Nephron progenitor cell (in vitro differentiated cells): ENCODE measurements around the gene GAD2.

Source experiments
- DNase-seq: peaks from one replicate; pipeline ENCODE4 v3.0.0; 2021
- H3K27ac Mint-ChIP-seq: 2 replicates; pipeline ENCODE4 v1.8.0; 2021; ENCODE audit warnings: mild to moderate bottlenecking, moderate library complexity, mixed read lengths
- H3K27me3 Mint-ChIP-seq: 2 replicates; pipeline ENCODE4 v1.8.0; 2021; ENCODE audit warnings: mild to moderate bottlenecking, low read depth, mixed read lengths; ENCODE audit not compliant: poor library complexity
- H3K36me3 Mint-ChIP-seq: 2 replicates; pipeline ENCODE4 v1.8.0; 2021; ENCODE audit warnings: low read depth, mixed read lengths
- H3K4me1 Mint-ChIP-seq: 2 replicates; pipeline ENCODE4 v1.8.0; 2021; ENCODE audit warnings: mixed read lengths
- H3K4me3 Mint-ChIP-seq: 2 replicates; pipeline ENCODE4 v1.8.0; 2021; ENCODE audit warnings: mild to moderate bottlenecking, moderate library complexity, mixed read lengths
- H3K9me3 Mint-ChIP-seq: 2 replicates; pipeline ENCODE4 v1.8.0; 2021; ENCODE audit warnings: mild to moderate bottlenecking, moderate library complexity, mixed read lengths
- CTCF ChIP-seq: fragments of 200-600 bp; sonication (generic); IDR thresholded peaks from 2 replicates; pipeline ENCODE4 v1.5.0; 2021; ENCODE audit warnings: antibody characterized with exemption

The GAD2 gene

GRCh38 chr10:26278295-26278694, 61.7 kb downstream of the GAD2 start:
- H3K9me3 Mint-ChIP-seq: no peaks in the 10 kb centered on the region
- no peak overlapping the region for H3K27ac Mint-ChIP-seq
- no peak for DNase-seq
- no peak overlapping the region for H3K4me3 Mint-ChIP-seq
- peaks cover 5% of the 10 kb centered on the region for H3K27me3 Mint-ChIP-seq
- H3K4me1 Mint-ChIP-seq: peaks cover 20% of the 10 kb centered on the region
- no peaks in the 10 kb centered on the region for H3K36me3 Mint-ChIP-seq
- TF ChIP-seq CTCF: no peak

- no peak for TF ChIP-seq CTCF
- H3K4me1 Mint-ChIP-seq: peaks cover 12% of the 10 kb centered on the region
- DNase-seq: no peak
- no peaks in the 10 kb centered on the region for H3K36me3 Mint-ChIP-seq
- H3K27ac Mint-ChIP-seq: no peak overlapping the region
- H3K4me3 Mint-ChIP-seq: no peak overlapping the region
- H3K27me3 Mint-ChIP-seq: peaks cover 6% of the 10 kb centered on the region
- no peaks in the 10 kb centered on the region for H3K9me3 Mint-ChIP-seq
Observed at GRCh38 chr10:26290236-26290635, 73.7 kb downstream of the GAD2 start.

GRCh38 chr10:26291721-26292480, 75.3 kb downstream of the GAD2 start:
- no peak overlapping the region for H3K4me3 Mint-ChIP-seq

GRCh38 chr10:26296360-26296759, 79.8 kb downstream of the GAD2 start:
- Mint-ChIP-seq H3K36me3 (no peaks in the 10 kb centered on the region), H3K9me3 (no peaks in the 10 kb centered on the region), H3K27me3 (peaks cover 4% of the 10 kb centered on the region), H3K4me1 (peaks cover 12% of the 10 kb centered on the region), H3K4me3 (no peak overlapping the region), H3K27ac (no peak overlapping the region)
- DNase-seq: no peak
- no peak for TF ChIP-seq CTCF

More at GRCh38 chr10:26291721-26292480, 75.3 kb downstream of the GAD2 start:
- H3K36me3 Mint-ChIP-seq: no peaks in the 10 kb centered on the region
- DNase-seq: peak; percentile 8
- no peaks in the 10 kb centered on the region for H3K9me3 Mint-ChIP-seq
- H3K27ac Mint-ChIP-seq: peak overlapping the region; percentile 34
- H3K27me3 Mint-ChIP-seq: peaks cover 10% of the 10 kb centered on the region
- TF ChIP-seq CTCF: no peak
- peaks cover 12% of the 10 kb centered on the region for H3K4me1 Mint-ChIP-seq

GRCh38 chr10:26300001-26300400, 83.4 kb downstream of the GAD2 start:
- peaks cover 4% of the 10 kb centered on the region for H3K27me3 Mint-ChIP-seq
- no peak for TF ChIP-seq CTCF
- no peak overlapping the region for H3K4me3 Mint-ChIP-seq
- no peaks in the 10 kb centered on the region for H3K36me3 Mint-ChIP-seq
- no peak for DNase-seq
- peaks cover 6% of the 10 kb centered on the region for H3K4me1 Mint-ChIP-seq
- no peak overlapping the region for H3K27ac Mint-ChIP-seq
- H3K9me3 Mint-ChIP-seq: no peaks in the 10 kb centered on the region

GRCh38 chr10:26303366-26303765, 86.8 kb downstream of the GAD2 start:
- H3K9me3 Mint-ChIP-seq: no peaks in the 10 kb centered on the region
- no peak overlapping the region for H3K4me3 Mint-ChIP-seq
- peaks cover 6% of the 10 kb centered on the region for H3K4me1 Mint-ChIP-seq
- peaks cover 6% of the 10 kb centered on the region for H3K27me3 Mint-ChIP-seq
- TF ChIP-seq CTCF: no peak
- H3K27ac Mint-ChIP-seq: peak overlapping the region; percentile 70
- no peak for DNase-seq
- H3K36me3 Mint-ChIP-seq: no peaks in the 10 kb centered on the region
